GM18870 (cell line): ENCODE results near the gene IL1RL2.

Experiments used
- ATAC-seq: cut with Tn5 transposase; IDR thresholded peaks from one replicate; pipeline ENCODE4 v1.9.1; 2021; ENCODE audit warnings: moderate library complexity; ENCODE audit not compliant: unreplicated experiment

The IL1RL2 gene

GRCh38 chr2:102158011-102158755 is 28.6 kb upstream of the IL1RL2 start:
- ATAC-seq = no peak

- no peak for ATAC-seq
These were observed 27.5 kb upstream of the IL1RL2 start for GRCh38 chr2:102159295-102159694.

GRCh38 chr2:102166189-102166845 is 20.5 kb upstream of the IL1RL2 start:
- no peak for ATAC-seq

GRCh38 chr2:102168026-102168771 is 18.6 kb upstream of the IL1RL2 start:
- no peak for ATAC-seq

GRCh38 chr2:102171946-102172345 is 14.9 kb upstream of the IL1RL2 start:
- ATAC-seq = no peak

- no peak for ATAC-seq
These were observed 14.1 kb upstream of the IL1RL2 start for GRCh38 chr2:102172745-102173144.

- no peak for ATAC-seq
These were observed 10.7 kb upstream of the IL1RL2 start for GRCh38 chr2:102176172-102176571.

- no peak for ATAC-seq
These were observed 8.9 kb upstream of the IL1RL2 start for GRCh38 chr2:102177814-102178478.

- ATAC-seq = no peak
These were observed 7.8 kb upstream of the IL1RL2 start for GRCh38 chr2:102179061-102179460.

GRCh38 chr2:102179788-102180686 is 6.8 kb upstream of the IL1RL2 start:
- ATAC-seq = no peak

GRCh38 chr2:102180687-102180999 is 6.2 kb upstream of the IL1RL2 start:
- no peak for ATAC-seq

GRCh38 chr2:102181376-102181775 is 5.4 kb upstream of the IL1RL2 start:
- ATAC-seq = no peak

- no peak for ATAC-seq
These were observed 4.7 kb upstream of the IL1RL2 start for GRCh38 chr2:102181919-102182635.

GRCh38 chr2:102184018-102184417 is 2.8 kb upstream of the IL1RL2 start:
- ATAC-seq = no peak

GRCh38 chr2:102184568-102184967 is 2.3 kb upstream of the IL1RL2 start:
- no peak for ATAC-seq

GRCh38 chr2:102185347-102185746 is 1.5 kb upstream of the IL1RL2 start:
- ATAC-seq = no peak

- ATAC-seq = no peak
These were observed 800 bp downstream of the IL1RL2 start for GRCh38 chr2:102187496-102188150.

GRCh38 chr2:102190430-102191107 is 3.7 kb downstream of the IL1RL2 start:
- ATAC-seq = no peak

- ATAC-seq = no peak
These were observed 4.7 kb downstream of the IL1RL2 start for GRCh38 chr2:102191501-102191900.
